NCI-H446 (cell line): Measurements from ENCODE around the gene SPHK1.

Experiments used
- DNase-seq, 2 experiments: peaks; one replicate each; lab custom pipeline; 2025; lab: John Stamatoyannopoulos, UW

Gene SPHK1

GRCh38 chr17:76384987-76385891, 830 bp downstream of the SPHK1 start:
- no peak for DNase-seq

- peak in 1 of 2 experiments; percentile 48 for DNase-seq
Measured at GRCh38 chr17:76385892-76386786, 1.7 kb downstream of the SPHK1 start.

DNA sequence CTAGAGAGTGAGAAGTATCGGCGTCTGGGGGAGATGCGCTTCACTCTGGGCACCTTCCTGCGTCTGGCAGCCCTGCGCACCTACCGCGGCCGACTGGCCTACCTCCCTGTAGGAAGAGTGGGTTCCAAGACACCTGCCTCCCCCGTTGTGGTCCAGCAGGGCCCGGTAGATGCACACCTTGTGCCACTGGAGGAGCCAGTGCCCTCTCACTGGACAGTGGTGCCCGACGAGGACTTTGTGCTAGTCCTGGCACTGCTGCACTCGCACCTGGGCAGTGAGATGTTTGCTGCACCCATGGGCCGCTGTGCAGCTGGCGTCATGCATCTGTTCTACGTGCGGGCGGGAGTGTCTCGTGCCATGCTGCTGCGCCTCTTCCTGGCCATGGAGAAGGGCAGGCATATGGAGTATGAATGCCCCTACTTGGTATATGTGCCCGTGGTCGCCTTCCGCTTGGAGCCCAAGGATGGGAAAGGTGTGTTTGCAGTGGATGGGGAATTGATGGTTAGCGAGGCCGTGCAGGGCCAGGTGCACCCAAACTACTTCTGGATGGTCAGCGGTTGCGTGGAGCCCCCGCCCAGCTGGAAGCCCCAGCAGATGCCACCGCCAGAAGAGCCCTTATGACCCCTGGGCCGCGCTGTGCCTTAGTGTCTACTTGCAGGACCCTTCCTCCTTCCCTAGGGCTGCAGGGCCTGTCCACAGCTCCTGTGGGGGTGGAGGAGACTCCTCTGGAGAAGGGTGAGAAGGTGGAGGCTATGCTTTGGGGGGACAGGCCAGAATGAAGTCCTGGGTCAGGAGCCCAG, 2.8 kb downstream of the SPHK1 start:
- DNase-seq = no peak

DNA sequence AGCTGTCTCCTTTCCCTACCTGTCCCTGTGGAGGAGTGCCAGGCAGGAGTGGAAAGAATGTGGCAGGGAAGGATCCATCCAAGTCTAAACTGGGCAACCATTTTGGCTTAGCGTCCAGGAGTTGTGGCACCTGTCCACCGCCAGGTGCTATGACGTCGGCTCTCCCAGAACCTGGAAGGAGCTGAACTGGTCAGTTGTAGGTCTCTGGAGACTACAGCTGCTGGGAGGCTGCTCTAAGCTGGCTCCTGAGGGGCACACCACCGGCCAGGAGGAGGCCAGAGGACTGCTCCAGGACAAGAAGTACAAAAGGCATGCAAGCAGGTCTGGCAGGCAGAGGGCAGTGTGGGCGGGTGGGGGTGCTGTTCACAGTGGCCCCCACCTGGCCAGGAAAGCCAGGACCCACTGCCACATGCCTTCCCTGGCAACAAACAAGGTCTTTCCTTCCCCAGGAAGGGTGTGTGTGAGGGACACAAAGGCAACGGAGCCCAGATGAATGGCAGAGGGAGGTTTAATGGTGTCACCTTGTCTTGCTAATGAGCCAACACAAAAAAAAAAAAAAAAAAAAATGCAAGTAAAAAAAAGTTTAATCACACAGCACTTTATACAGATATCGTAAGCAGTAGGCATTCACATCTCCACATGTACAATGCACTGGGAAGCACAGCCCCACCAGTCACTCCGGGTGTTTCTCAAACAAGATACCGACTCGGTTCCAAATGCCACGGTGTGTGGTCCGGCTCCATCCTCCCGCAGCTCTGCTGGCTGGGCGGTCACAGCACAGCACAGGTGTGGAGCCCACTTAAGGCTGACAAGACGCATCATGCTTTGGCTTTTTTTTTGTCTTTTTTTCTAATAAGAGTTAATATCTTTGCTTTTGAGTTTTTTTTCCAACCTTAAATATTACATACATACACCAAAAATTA, 4.8 kb downstream of the SPHK1 start:
- DNase-seq = no peak

GRCh38 chr17:76390003-76390421, 5.6 kb downstream of the SPHK1 start:
- no peak for DNase-seq

GRCh38 chr17:76391200-76391715, 6.8 kb downstream of the SPHK1 start:
- DNase-seq = no peak

- no peak for DNase-seq
Measured at GRCh38 chr17:76394166-76394565, 9.8 kb downstream of the SPHK1 start.

DNA sequence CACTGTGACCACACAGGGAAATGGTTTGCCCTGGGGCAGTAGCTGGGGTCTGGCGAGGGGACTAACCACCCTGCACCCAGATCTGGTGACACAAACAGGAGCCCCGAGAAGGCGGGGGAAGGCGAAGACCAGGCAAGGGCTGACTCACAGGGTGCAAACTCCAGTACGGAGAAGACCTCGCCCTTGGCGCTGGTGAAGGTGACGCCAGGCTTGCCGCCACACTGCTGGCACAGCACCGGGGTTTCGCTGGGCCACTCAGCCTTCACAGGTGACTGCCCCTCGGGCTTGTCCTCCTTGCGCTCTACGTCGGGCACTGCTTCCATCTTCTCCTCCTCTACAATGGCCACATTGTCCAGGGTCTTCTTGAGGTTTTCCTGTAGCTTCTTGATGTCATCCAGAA, 11.6 kb downstream of the SPHK1 start:
- no peak for DNase-seq

DNA sequence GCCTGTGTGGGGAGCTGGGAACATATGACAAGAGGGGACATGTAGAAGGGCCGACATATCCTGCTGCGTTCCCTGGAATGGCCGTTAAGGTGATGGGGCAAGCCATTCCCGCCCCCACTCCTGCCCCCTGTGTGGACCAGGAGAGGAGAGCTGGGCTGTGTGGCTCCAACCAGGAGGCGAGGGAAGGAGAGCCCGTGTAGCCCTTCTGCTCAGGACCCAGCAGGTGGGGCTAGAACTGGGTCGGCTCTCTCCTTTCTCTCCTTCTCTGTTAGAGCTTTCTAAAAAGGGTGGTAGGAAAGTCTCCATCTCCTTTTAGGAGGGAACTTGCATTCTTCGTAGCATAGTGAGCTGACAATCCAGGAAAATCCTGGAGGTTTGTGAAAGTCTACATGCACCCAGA, 12.8 kb downstream of the SPHK1 start:
- DNase-seq = no peak

DNA sequence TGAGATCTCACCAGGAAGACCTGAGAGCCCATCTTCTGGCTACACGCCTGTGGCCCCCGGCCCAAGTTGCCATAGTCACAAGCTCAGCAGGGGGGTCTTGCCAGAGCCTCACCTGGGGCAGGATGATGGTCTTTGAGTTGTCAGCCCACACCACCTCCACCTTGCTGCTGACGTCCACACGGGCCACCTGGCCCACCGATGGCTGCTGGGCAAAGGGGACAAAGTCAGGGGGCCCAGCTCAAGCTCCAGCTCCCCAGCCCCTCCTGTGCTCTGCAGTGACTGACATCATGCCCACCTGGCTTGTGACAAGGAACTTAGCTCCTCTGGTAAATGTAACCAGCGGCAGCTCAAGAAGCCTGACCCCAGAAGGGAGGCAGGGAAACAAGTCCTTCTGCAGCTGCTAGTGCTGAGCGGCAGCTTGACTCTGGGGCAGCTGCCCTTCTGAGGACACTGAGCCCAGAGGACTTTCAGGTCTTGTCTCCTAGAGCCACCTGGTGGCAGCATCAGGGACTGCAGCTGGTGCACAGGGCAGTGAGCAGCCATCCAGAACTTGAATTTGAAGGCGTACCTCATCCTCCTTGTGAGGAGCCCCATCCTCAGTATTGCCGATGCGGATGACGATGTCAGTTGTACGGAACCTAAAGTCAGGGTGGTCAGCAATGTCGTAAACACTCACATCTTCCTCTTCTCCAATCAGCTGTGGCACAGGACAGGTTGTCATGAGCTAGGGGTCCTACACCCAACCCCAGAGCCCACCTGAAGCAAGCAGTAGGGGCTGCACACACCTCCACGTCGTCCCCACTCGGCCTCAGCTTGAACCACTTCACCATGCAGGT, 13.5 kb downstream of the SPHK1 start:
- peak; percentile 58 to 85 for DNase-seq

DNA sequence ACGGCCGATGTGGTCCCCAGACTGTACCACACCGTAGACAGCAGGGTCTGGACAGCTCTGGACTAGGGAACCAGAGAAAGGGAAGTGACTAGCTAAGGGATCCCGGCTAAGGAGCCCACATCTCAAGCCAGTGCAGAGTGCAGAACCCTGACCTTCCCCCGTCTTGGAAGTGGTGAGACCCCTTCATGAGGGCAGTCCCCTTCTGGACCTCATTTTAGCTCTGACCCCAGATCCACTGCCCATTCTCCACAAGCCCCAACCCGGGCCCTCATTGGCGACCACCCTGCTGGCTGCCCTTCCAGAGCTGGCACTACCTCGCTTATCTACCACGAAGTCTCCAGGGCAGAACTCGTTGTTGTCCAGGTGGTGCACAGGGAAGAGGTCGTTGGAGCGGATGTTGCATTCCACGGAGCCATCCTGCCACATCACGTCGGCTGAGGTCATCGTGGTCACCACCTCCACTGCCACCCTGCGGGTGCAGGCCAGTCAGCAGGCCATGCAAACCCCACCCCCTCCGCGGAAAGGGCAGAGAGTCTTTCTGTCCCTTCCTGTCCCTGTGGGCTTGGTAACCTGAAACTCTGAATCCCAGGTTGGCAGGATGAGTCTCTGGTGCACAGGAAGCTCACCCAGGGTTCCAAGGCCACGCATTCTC, 14.2 kb downstream of the SPHK1 start:
- DNase-seq = no peak

- no peak for DNase-seq
Measured at GRCh38 chr17:76399175-76400172, 15.1 kb downstream of the SPHK1 start.

- no peak for DNase-seq
Measured at GRCh38 chr17:76402711-76403110, 18.3 kb downstream of the SPHK1 start.

- DNase-seq = no peak
Measured at GRCh38 chr17:76404256-76404655, 19.8 kb downstream of the SPHK1 start.

DNA sequence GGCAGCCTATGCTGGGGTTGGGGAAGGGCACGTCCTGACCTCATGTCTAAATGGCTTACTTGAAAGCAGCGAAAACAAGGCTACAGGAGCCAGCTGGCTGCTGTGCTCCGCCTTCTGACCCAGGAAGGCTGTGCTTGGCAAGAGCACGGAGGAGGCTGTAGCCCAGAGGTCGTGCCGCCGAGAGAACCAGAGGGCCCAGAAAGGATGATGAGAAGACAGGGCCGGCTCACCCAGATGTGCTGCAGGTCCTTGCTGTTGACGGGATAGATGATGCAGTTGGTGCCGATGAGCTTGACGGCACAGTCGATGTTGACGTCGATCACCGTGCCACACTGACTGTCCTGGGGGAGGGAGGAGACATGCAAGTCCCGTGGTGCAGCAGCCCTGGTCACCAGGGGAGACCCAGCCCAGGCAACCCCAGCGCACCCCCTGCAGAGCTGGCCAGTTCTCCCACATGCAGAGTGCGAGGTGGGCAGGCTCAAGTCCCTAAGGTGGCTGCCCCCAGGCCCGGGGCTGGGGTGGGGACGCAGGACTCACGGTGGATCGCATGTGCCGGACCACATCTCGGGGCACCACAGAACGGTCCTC, 20.7 kb downstream of the SPHK1 start:
- no peak for DNase-seq

DNA sequence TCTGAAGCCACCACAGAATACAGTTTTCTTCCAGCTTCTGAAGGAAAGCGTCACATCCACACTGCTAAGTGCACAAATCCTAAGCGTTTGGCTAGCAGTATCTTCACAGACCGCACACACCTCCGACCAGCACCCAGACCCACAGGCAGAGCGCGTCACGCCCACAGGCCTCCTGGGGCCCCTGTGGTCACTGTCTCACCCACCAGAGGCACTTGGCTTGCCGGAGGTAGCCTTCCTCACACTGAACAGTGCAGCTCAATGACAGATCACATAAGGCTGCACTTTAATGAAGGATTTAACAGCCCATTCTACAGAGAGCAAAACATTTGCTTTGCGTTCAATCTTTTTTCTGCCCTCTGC, 21.2 kb downstream of the SPHK1 start:
- DNase-seq = no peak

GRCh38 chr17:76405967-76406647, 21.7 kb downstream of the SPHK1 start:
- DNase-seq = no peak
